Ishikawa (cell line): Measurements from ENCODE around the gene CERK.

Experiments used
- CEBPB ChIP-seq: IDR thresholded peaks from 2 replicates; pipeline ENCODE4 v1.6.1; 2012
- CREB1 ChIP-seq: IDR thresholded peaks from 2 replicates; pipeline ENCODE4 v1.6.1; 2012; ENCODE audit warnings: low read depth
- EP300 ChIP-seq: IDR thresholded peaks from 2 replicates; pipeline ENCODE4 v1.6.1; 2012; ENCODE audit warnings: borderline replicate concordance
- RAD21 ChIP-seq: IDR thresholded peaks from 2 replicates; pipeline ENCODE4 v1.6.1; 2012; ENCODE audit warnings: low read depth
- TAF1 ChIP-seq: IDR thresholded peaks from 2 replicates; pipeline ENCODE4 v1.6.1; 2012; ENCODE audit warnings: low read depth, mild to moderate bottlenecking
- TCF12 ChIP-seq: IDR thresholded peaks from 2 replicates; pipeline ENCODE4 v1.6.1; 2012; ENCODE audit warnings: low read depth
- TEAD4 ChIP-seq: IDR thresholded peaks from 2 replicates; pipeline ENCODE4 v1.6.1; 2012
- TF ChIP-seq, protein P1 (sequence below): IDR thresholded peaks from 2 replicates; pipeline ENCODE4 v1.6.1; 2012
- TF ChIP-seq, protein P2 (sequence below): IDR thresholded peaks from 2 replicates; pipeline ENCODE4 v1.6.1; 2012; ENCODE audit warnings: low read depth, mild to moderate bottlenecking
- TF ChIP-seq, protein P3 (sequence below): IDR thresholded peaks from 2 replicates; pipeline ENCODE4 v1.6.1; 2012

DNA sequence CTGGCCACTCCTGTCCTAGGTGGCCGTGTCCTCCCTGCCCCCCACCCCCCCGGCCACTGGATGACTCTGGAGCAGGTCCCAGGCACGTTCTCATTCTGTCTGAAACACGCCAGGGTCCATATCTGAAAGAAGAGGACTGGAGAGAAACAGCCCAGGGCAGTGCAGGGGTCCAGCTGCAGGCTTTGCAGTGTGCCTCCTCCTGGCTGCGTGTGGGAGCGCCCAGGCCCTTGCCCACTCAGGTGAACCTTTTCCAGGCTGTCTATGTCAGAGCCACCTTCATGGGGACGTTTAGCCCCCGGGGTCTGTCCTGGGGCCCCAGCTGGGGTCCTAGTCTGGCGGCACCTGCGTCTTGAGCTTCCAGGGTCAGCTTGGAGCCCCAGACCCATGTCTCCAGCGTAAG lies 102.3 kb downstream of the CERK start:
- TF ChIP-seq, protein P1, sequence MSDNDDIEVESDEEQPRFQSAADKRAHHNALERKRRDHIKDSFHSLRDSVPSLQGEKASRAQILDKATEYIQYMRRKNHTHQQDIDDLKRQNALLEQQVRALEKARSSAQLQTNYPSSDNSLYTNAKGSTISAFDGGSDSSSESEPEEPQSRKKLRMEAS = no peak
- TF ChIP-seq CEBPB (no peak), EP300 (no peak), TAF1 (no peak), RAD21 (no peak; the same call in 1 of the 2 replicates), CREB1 (no peak), TCF12 (no peak), TEAD4 (no peak)
- TF ChIP-seq, protein P2, sequence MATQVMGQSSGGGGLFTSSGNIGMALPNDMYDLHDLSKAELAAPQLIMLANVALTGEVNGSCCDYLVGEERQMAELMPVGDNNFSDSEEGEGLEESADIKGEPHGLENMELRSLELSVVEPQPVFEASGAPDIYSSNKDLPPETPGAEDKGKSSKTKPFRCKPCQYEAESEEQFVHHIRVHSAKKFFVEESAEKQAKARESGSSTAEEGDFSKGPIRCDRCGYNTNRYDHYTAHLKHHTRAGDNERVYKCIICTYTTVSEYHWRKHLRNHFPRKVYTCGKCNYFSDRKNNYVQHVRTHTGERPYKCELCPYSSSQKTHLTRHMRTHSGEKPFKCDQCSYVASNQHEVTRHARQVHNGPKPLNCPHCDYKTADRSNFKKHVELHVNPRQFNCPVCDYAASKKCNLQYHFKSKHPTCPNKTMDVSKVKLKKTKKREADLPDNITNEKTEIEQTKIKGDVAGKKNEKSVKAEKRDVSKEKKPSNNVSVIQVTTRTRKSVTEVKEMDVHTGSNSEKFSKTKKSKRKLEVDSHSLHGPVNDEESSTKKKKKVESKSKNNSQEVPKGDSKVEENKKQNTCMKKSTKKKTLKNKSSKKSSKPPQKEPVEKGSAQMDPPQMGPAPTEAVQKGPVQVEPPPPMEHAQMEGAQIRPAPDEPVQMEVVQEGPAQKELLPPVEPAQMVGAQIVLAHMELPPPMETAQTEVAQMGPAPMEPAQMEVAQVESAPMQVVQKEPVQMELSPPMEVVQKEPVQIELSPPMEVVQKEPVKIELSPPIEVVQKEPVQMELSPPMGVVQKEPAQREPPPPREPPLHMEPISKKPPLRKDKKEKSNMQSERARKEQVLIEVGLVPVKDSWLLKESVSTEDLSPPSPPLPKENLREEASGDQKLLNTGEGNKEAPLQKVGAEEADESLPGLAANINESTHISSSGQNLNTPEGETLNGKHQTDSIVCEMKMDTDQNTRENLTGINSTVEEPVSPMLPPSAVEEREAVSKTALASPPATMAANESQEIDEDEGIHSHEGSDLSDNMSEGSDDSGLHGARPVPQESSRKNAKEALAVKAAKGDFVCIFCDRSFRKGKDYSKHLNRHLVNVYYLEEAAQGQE = no peak
- TF ChIP-seq, protein P3, sequence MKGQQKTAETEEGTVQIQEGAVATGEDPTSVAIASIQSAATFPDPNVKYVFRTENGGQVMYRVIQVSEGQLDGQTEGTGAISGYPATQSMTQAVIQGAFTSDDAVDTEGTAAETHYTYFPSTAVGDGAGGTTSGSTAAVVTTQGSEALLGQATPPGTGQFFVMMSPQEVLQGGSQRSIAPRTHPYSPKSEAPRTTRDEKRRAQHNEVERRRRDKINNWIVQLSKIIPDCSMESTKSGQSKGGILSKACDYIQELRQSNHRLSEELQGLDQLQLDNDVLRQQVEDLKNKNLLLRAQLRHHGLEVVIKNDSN = no peak
